Ovary (tissue), 3 donors: ENCODE results near the gene APOL4.
"Not testable (repeated sequence)": the region's sequence is repeated elsewhere in the genome, so short reads cannot be mapped to it uniquely, and the experiment has no call there.

Source experiments
- POLR2A ChIP-seq: fragments of 450-650 bp; IDR thresholded peaks from one replicate; pipeline ENCODE4 v1.6.1; 2017; ENCODE audit warnings: antibody characterized with exemption, mild to moderate bottlenecking, moderate library complexity
- TF ChIP-seq, protein P1 (sequence below), 3 donors: fragments of 450-650 bp in 2 of 3; fragments of 200-600 bp in 1 of 3; IDR thresholded peaks; one replicate each; pipeline versions ENCODE4 v1.5.1 to v1.8.0; 2016 to 2022; ENCODE audit warnings: antibody characterized with exemption in 3 of 3, mild to moderate bottlenecking in 1 of 3
- donor health status: DM: no; HTN: no; CAD: no.

DNA sequence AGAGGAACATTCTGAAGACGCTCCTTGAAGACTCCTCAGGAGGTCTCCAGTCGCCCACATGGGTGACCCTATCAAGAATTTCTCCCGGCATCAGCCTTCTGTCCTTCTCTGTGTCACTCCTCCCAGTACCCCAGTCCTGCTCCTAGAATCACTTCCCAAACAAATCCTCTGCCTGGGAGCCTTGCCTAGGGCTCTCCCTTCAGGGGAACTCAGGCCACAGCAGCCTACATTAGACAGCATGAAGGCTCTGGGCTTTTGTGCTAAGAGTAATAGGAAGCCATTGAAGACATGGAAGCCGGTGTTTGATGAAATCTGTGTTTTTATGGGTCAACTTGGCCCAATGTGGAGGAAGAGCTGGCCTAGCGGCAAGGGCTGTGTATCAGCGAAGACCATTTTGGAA is 13.7 kb downstream of the APOL4 start:
- TF ChIP-seq POLR2A: not testable (repeated sequence)
- TF ChIP-seq, protein P1, sequence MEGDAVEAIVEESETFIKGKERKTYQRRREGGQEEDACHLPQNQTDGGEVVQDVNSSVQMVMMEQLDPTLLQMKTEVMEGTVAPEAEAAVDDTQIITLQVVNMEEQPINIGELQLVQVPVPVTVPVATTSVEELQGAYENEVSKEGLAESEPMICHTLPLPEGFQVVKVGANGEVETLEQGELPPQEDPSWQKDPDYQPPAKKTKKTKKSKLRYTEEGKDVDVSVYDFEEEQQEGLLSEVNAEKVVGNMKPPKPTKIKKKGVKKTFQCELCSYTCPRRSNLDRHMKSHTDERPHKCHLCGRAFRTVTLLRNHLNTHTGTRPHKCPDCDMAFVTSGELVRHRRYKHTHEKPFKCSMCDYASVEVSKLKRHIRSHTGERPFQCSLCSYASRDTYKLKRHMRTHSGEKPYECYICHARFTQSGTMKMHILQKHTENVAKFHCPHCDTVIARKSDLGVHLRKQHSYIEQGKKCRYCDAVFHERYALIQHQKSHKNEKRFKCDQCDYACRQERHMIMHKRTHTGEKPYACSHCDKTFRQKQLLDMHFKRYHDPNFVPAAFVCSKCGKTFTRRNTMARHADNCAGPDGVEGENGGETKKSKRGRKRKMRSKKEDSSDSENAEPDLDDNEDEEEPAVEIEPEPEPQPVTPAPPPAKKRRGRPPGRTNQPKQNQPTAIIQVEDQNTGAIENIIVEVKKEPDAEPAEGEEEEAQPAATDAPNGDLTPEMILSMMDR (IDR thresholded peaks at IDR 0.05): not testable (repeated sequence)
